ENCODE results near the gene SLC13A3.

Gene SLC13A3

GRCh38 chr20:46657137-46657536 lies 5.9 kb upstream of the SLC13A3 start:
- Histone ChIP-seq H3K4me3 (ENCODE audit: low read length) (no peak overlapping the region), H3K9me3 (ENCODE audit: low read length) (no peaks in the 10 kb centered on the region), H3K4me1 (ENCODE audit: insufficient read depth, low read length) (no peaks in the 10 kb centered on the region), H3K36me3 (ENCODE audit: insufficient read depth, low read length) (peaks cover 2% of the 10 kb centered on the region), H3K27me3 (ENCODE audit: insufficient read depth, low read length) (no peaks in the 10 kb centered on the region), H2AFZ (ENCODE audit: low read depth, low read length) (no peak overlapping the region)

DNA sequence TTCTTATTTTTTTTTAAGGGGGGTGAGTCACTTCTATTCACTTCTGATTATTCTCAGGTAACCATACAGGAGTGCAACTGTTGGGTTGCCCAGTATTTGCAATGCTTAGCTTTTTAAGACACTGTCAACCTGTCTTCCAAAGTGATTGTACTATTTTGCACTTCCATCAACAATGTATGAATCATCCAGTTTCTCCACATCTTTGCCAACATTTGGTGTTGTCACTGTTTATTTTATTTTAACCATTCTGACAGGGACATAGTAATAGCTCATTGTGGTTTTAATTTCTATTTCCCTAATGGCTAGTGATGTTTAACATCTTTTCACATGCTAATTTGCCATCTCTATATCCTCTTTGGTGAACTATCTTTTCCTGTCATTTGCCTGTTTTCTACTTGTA lies 1.4 kb upstream of the SLC13A3 start:
- no peaks in the 10 kb centered on the region for H3K27me3 ChIP-seq (ENCODE audit: insufficient read depth, low read length)
- H2AFZ ChIP-seq (ENCODE audit: low read depth, low read length), result no peak overlapping the region
- H3K4me3 ChIP-seq (ENCODE audit: low read length), result no peak overlapping the region
- H3K9me3 ChIP-seq (ENCODE audit: low read length), result no peaks in the 10 kb centered on the region
- no peaks in the 10 kb centered on the region for H3K4me1 ChIP-seq (ENCODE audit: insufficient read depth, low read length)
- no peaks in the 10 kb centered on the region for H3K36me3 ChIP-seq (ENCODE audit: insufficient read depth, low read length)

- H3K27me3 ChIP-seq (ENCODE audit: insufficient read depth, low read length), result no peaks in the 10 kb centered on the region
- no peaks in the 10 kb centered on the region for H3K9me3 ChIP-seq (ENCODE audit: low read length)
- no peak overlapping the region for H2AFZ ChIP-seq (ENCODE audit: low read depth, low read length)
- H3K4me3 ChIP-seq (ENCODE audit: low read length), result no peak overlapping the region
- H3K36me3 ChIP-seq (ENCODE audit: insufficient read depth, low read length), result no peaks in the 10 kb centered on the region
- no peaks in the 10 kb centered on the region for H3K4me1 ChIP-seq (ENCODE audit: insufficient read depth, low read length)
Measured at GRCh38 chr20:46650575-46651090, 626 bp downstream of the SLC13A3 start.

DNA sequence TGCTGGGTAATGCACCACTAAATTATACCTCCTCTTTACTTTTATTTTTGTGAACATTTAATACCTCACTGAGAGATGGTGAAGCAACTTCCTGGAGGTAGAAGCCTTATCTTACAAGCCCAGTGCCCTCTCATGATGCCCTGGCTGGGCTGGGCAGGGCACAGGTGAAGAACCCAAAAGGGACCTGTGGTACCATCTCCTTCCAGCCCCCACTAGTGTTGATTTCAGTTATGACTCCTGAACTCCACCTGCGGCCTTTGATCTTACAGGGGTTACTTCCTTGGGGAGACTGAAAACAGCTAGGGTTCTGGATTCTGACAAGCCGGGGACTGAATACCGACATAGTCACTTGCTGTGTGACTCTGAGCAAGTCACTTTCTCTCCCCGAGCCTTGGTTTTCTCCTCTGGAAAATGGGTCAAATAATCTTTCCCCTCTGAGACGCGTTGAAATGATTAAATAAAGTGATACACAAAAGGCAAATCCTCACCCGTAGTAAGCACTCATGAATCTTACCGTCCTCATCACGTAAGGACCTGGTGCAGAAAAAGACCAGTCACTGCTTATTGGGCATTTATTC lies 1.2 kb downstream of the SLC13A3 start:
- H2AFZ ChIP-seq (ENCODE audit: low read depth, low read length), result no peak overlapping the region
- no peaks in the 10 kb centered on the region for H3K4me1 ChIP-seq (ENCODE audit: insufficient read depth, low read length)
- no peaks in the 10 kb centered on the region for H3K27me3 ChIP-seq (ENCODE audit: insufficient read depth, low read length)
- no peaks in the 10 kb centered on the region for H3K36me3 ChIP-seq (ENCODE audit: insufficient read depth, low read length)
- H3K4me3 ChIP-seq (ENCODE audit: low read length), result no peak overlapping the region
- H3K9me3 ChIP-seq (ENCODE audit: low read length), result no peaks in the 10 kb centered on the region

GRCh38 chr20:46649650-46649949 lies 1.7 kb downstream of the SLC13A3 start:
- Histone ChIP-seq H2AFZ (ENCODE audit: low read depth, low read length) (no peak overlapping the region), H3K4me3 (ENCODE audit: low read length) (no peak overlapping the region), H3K4me1 (ENCODE audit: insufficient read depth, low read length) (no peaks in the 10 kb centered on the region), H3K9me3 (ENCODE audit: low read length) (no peaks in the 10 kb centered on the region), H3K27me3 (ENCODE audit: insufficient read depth, low read length) (no peaks in the 10 kb centered on the region), H3K36me3 (ENCODE audit: insufficient read depth, low read length) (no peaks in the 10 kb centered on the region)

- no peaks in the 10 kb centered on the region for H3K36me3 ChIP-seq (ENCODE audit: insufficient read depth, low read length)
- H3K4me1 ChIP-seq (ENCODE audit: insufficient read depth, low read length), result no peaks in the 10 kb centered on the region
- H3K27me3 ChIP-seq (ENCODE audit: insufficient read depth, low read length), result no peaks in the 10 kb centered on the region
- H3K4me3 ChIP-seq (ENCODE audit: low read length), result no peak overlapping the region
- no peak overlapping the region for H2AFZ ChIP-seq (ENCODE audit: low read depth, low read length)
- H3K9me3 ChIP-seq (ENCODE audit: low read length), result no peaks in the 10 kb centered on the region
Measured at GRCh38 chr20:46648903-46649649, 2.2 kb downstream of the SLC13A3 start.

- Histone ChIP-seq H3K27me3 (ENCODE audit: insufficient read depth, low read length) (no peaks in the 10 kb centered on the region), H2AFZ (ENCODE audit: low read depth, low read length) (no peak overlapping the region)
Measured at GRCh38 chr20:46647469-46647868, 3.8 kb downstream of the SLC13A3 start.

GRCh38 chr20:46646659-46647380 lies 4.4 kb downstream of the SLC13A3 start:
- H3K27me3 ChIP-seq (ENCODE audit: insufficient read depth, low read length), result no peaks in the 10 kb centered on the region

More at GRCh38 chr20:46647469-46647868, 3.8 kb downstream of the SLC13A3 start:
- no peak overlapping the region for H3K4me3 ChIP-seq (ENCODE audit: low read length)
- H3K36me3 ChIP-seq (ENCODE audit: insufficient read depth, low read length), result no peaks in the 10 kb centered on the region
- no peaks in the 10 kb centered on the region for H3K4me1 ChIP-seq (ENCODE audit: insufficient read depth, low read length)
- no peaks in the 10 kb centered on the region for H3K9me3 ChIP-seq (ENCODE audit: low read length)

DNA sequence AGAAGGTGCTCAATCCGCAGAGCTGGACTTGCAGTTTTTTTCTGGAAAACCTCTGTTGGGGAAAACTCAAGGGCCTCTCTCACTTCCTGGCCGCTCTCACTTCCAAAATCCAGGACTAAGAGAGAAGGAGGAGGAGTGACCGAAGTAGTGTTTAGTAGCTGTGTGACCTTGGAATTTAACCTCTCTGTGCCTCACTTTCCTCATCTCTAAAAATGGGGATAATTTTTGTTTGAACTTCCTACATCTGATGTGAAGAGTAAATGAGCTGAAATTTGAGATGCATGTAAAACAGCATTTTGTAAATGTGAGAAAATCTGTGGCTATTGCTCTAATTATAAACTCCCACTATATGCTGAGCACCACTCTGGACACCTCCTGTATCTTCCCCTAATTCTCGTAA lies 5.1 kb downstream of the SLC13A3 start:
- Histone ChIP-seq H2AFZ (ENCODE audit: low read depth, low read length) (no peak overlapping the region), H3K27me3 (ENCODE audit: insufficient read depth, low read length) (no peaks in the 10 kb centered on the region), H3K4me3 (ENCODE audit: low read length) (no peak overlapping the region), H3K9me3 (ENCODE audit: low read length) (no peaks in the 10 kb centered on the region), H3K4me1 (ENCODE audit: insufficient read depth, low read length) (no peaks in the 10 kb centered on the region), H3K36me3 (ENCODE audit: insufficient read depth, low read length) (no peaks in the 10 kb centered on the region)

More at GRCh38 chr20:46646659-46647380, 4.4 kb downstream of the SLC13A3 start:
- no peak overlapping the region for H2AFZ ChIP-seq (ENCODE audit: low read depth, low read length)
- H3K4me3 ChIP-seq (ENCODE audit: low read length), result no peak overlapping the region
- H3K36me3 ChIP-seq (ENCODE audit: insufficient read depth, low read length), result no peaks in the 10 kb centered on the region
- no peaks in the 10 kb centered on the region for H3K4me1 ChIP-seq (ENCODE audit: insufficient read depth, low read length)
- H3K9me3 ChIP-seq (ENCODE audit: low read length), result no peaks in the 10 kb centered on the region

GRCh38 chr20:46644733-46645132 lies 6.5 kb downstream of the SLC13A3 start:
- H3K4me3 ChIP-seq (ENCODE audit: low read length), result no peak overlapping the region
- H3K36me3 ChIP-seq (ENCODE audit: insufficient read depth, low read length), result no peaks in the 10 kb centered on the region
- no peaks in the 10 kb centered on the region for H3K9me3 ChIP-seq (ENCODE audit: low read length)
- H3K4me1 ChIP-seq (ENCODE audit: insufficient read depth, low read length), result no peaks in the 10 kb centered on the region
- H2AFZ ChIP-seq (ENCODE audit: low read depth, low read length), result no peak overlapping the region
- no peaks in the 10 kb centered on the region for H3K27me3 ChIP-seq (ENCODE audit: insufficient read depth, low read length)

DNA sequence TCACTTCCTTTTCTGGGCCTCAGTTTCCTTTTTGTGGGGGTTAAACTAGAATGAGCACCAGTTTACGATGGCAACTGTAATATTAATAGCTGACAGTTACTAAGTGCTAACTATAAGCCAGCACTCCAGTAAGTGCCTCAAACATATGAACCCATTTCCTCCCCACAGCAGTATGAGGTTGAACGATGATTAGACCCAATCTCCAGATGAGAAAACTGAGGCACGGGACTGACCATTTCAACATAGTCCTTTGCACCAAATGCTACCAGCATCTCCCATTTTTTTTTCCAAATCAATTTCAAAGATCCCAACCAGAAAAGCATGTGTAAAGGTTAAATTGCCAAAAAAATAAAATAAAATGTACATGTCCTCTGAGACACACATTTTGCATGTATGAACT lies 7.1 kb downstream of the SLC13A3 start:
- H3K27me3 ChIP-seq (ENCODE audit: insufficient read depth, low read length), result no peaks in the 10 kb centered on the region
- H3K4me1 ChIP-seq (ENCODE audit: insufficient read depth, low read length), result no peaks in the 10 kb centered on the region
- H3K4me3 ChIP-seq (ENCODE audit: low read length), result no peak overlapping the region
- no peak overlapping the region for H2AFZ ChIP-seq (ENCODE audit: low read depth, low read length)
- no peaks in the 10 kb centered on the region for H3K9me3 ChIP-seq (ENCODE audit: low read length)
- no peaks in the 10 kb centered on the region for H3K36me3 ChIP-seq (ENCODE audit: insufficient read depth, low read length)

DNA sequence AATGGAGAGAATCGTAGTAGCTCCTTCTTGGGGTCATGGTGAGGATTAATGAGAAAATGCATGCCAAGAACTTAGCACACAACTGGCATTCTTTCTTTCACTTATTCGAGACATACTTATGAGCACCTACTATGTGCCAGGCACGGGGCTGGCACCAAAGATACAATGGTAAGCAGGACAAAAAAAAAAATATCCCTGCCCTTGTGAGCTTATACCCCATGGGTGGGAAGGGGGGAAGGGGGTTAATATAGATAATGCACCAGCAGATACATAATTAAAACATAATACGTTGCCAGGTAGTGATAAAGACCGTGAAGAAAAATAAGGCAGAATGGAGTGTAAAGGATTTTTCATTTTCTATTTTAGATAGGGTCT lies 8.3 kb downstream of the SLC13A3 start:
- H3K36me3 ChIP-seq (ENCODE audit: insufficient read depth, low read length), result no peaks in the 10 kb centered on the region
- no peak overlapping the region for H3K4me3 ChIP-seq (ENCODE audit: low read length)
- H3K9me3 ChIP-seq (ENCODE audit: low read length), result no peaks in the 10 kb centered on the region
- peaks cover 6% of the 10 kb centered on the region for H3K4me1 ChIP-seq (ENCODE audit: insufficient read depth, low read length)
- H2AFZ ChIP-seq (ENCODE audit: low read depth, low read length), result no peak overlapping the region
- no peaks in the 10 kb centered on the region for H3K27me3 ChIP-seq (ENCODE audit: insufficient read depth, low read length)

DNA sequence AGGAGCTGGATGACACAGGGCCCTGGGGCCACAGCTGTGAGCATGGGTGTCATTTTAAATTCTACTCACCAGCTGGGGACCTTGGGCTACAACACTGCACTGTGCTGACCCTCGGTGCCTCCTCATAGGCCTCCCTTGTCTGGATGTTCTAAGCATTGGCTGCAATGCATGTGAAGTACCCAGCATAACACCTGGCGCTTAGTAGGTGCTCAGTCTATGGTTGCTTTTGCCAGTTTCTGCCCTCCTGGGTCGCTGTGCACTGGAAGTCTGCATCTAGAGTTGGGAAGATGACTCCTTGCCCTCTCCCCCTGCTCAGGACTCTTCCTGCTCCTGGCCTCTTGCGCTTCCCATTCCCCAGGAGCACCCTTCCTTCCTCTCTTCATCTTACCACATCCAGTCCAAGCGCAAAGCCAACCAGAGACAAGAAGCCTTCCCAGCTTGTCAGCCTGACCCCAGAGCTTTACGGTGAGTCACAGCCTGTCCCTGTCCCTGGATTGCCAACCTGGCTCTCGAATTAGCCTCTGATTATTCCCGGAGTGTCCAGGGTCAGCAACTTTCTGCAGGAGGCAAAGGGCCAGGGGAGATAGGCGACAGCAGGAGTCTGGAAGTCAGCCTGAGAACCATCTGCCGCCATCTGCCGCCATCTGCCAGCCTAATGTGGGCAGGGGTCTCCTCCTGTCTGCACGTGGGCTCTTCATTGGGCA lies 8.8 kb downstream of the SLC13A3 start:
- no peaks in the 10 kb centered on the region for H3K27me3 ChIP-seq (ENCODE audit: insufficient read depth, low read length)
- no peaks in the 10 kb centered on the region for H3K36me3 ChIP-seq (ENCODE audit: insufficient read depth, low read length)
- H3K9me3 ChIP-seq (ENCODE audit: low read length), result no peaks in the 10 kb centered on the region
- peaks cover 8% of the 10 kb centered on the region for H3K4me1 ChIP-seq (ENCODE audit: insufficient read depth, low read length)
- no peak overlapping the region for H3K4me3 ChIP-seq (ENCODE audit: low read length)
- no peak overlapping the region for H2AFZ ChIP-seq (ENCODE audit: low read depth, low read length)
